Measurements from ENCODE around the gene GTPBP3.

- TF ChIP-seq CTCF (IDR thresholded peaks at IDR 0.05) (peak; percentile 91), POLR2AphosphoS5 (IDR thresholded peaks at IDR 0.05; ENCODE audit: low read depth, low read length) (no peak), REST (IDR thresholded peaks at IDR 0.05; ENCODE audit: insufficient read depth in 1 of 2, low read depth in 2 of 2, low read length in 1 of 2) (no peak), TCF7L2 (IDR thresholded peaks at IDR 0.05; ENCODE audit: low read depth, low read length) (no peak)
Measured at GRCh38 chr19:17346109-17346671, 8.8 kb downstream of the GTPBP3 start.

All from Panc1 (cell line).